SU-DHL-6 (cell line): ENCODE results near the gene NGLY1.

Source experiments
- H2AFZ ChIP-seq: fragments of 200-600 bp; sonication (generic); 2 replicates; pipeline ENCODE4 v1.6.1; 2014; ENCODE audit warnings: low read depth, mild to moderate bottlenecking, moderate library complexity, mixed read lengths, antibody characterized with exemption, low read length; ENCODE audit not compliant: severe bottlenecking
- H3F3A ChIP-seq: fragments of 200-600 bp; shearing (Covaris generic); 2 replicates; pipeline ENCODE4 v1.6.0; 2016; ENCODE audit warnings: antibody characterized with exemption, mild to moderate bottlenecking; ENCODE audit not compliant: insufficient read depth
- H3K27ac ChIP-seq: fragments of 200-600 bp; sonication (generic); 2 replicates; pipeline ENCODE4 v1.5.1; 2016; ENCODE audit warnings: low read depth, mild to moderate bottlenecking, low read length, moderate library complexity, mixed read lengths
- H3K27me3 ChIP-seq: fragments of 200-600 bp; sonication (generic), shearing (Covaris generic); 2 replicates; pipeline ENCODE4 v1.6.0; 2014; ENCODE audit warnings: mild to moderate bottlenecking, low read length
- H3K36me3 ChIP-seq: fragments of 200-600 bp; sonication (generic); 2 replicates; pipeline ENCODE4 v1.6.1; 2014; ENCODE audit warnings: mild to moderate bottlenecking, low read length, mixed read lengths
- H3K4me2 ChIP-seq: fragments of 300-600, 200-600 bp; shearing (Covaris generic), sonication (generic); 2 replicates; pipeline ENCODE4 v1.6.0; 2014; ENCODE audit warnings: low read length, low read depth, mild to moderate bottlenecking; ENCODE audit not compliant: poor library complexity, severe bottlenecking
- H3K4me3 ChIP-seq: fragments of 200-600 bp; sonication (generic); 2 replicates; pipeline ENCODE4 v1.5.1; 2014; ENCODE audit warnings: antibody characterized with exemption, low read length, mild to moderate bottlenecking, mixed read lengths; ENCODE audit not compliant: insufficient read depth, poor library complexity, severe bottlenecking
- H3K79me2 ChIP-seq: fragments of 200-600 bp; sonication (generic); 2 replicates; pipeline ENCODE4 v1.6.1; 2014; ENCODE audit warnings: mild to moderate bottlenecking, low read length, moderate library complexity; ENCODE audit not compliant: insufficient read depth
- H3K9ac ChIP-seq: fragments of 200-600 bp; sonication (generic); 2 replicates; pipeline ENCODE4 v1.7.0; 2014; ENCODE audit warnings: mild to moderate bottlenecking, low read length
- H3K9me2 ChIP-seq: fragments of 200-600 bp; sonication (generic); replicated peaks from 2 replicates; pipeline ENCODE4 v1.6.1; 2014; ENCODE audit warnings: low read length; ENCODE audit not compliant: insufficient read depth
- H3K9me3 ChIP-seq: fragments of 200-600 bp; sonication (generic); 2 replicates; pipeline ENCODE4 v1.6.1; 2014; ENCODE audit warnings: low read length, mixed read lengths; ENCODE audit not compliant: insufficient read depth
- H4K20me1 ChIP-seq: fragments of 200-600 bp; sonication (generic); 2 replicates; pipeline ENCODE4 v1.6.1; 2014; ENCODE audit warnings: low read depth, mild to moderate bottlenecking, antibody characterized with exemption, low read length, moderate library complexity, mixed read lengths
- EZH2phosphoT487 ChIP-seq: fragments of 200-600 bp; sonication (generic), shearing (Covaris generic); conservative IDR thresholded peaks from 2 replicates; pipeline ENCODE4 v1.6.1; 2018; ENCODE audit warnings: mild to moderate bottlenecking, antibody characterized with exemption, low read length, moderate library complexity, mixed read lengths
- TF ChIP-seq, protein P1 (sequence below): fragments of 200-600 bp; sonication (generic); IDR thresholded peaks from one replicate; pipeline ENCODE4 v1.5.1; 2017; ENCODE audit warnings: antibody characterized with exemption, mild to moderate bottlenecking, low read length, moderate library complexity; ENCODE audit not compliant: insufficient read depth, poor library complexity, severe bottlenecking

The NGLY1 gene

GRCh38 chr3:25782938-25783660 lies at the start of gene NGLY1:
NGLY1 (minus strand) TSS chr3:25783443; CDS start chr3:25783390, 53 bp downstream.
- H3K4me3 ChIP-seq = peak within 1 kb of the TSS; percentile 85
- TF ChIP-seq, protein P1, sequence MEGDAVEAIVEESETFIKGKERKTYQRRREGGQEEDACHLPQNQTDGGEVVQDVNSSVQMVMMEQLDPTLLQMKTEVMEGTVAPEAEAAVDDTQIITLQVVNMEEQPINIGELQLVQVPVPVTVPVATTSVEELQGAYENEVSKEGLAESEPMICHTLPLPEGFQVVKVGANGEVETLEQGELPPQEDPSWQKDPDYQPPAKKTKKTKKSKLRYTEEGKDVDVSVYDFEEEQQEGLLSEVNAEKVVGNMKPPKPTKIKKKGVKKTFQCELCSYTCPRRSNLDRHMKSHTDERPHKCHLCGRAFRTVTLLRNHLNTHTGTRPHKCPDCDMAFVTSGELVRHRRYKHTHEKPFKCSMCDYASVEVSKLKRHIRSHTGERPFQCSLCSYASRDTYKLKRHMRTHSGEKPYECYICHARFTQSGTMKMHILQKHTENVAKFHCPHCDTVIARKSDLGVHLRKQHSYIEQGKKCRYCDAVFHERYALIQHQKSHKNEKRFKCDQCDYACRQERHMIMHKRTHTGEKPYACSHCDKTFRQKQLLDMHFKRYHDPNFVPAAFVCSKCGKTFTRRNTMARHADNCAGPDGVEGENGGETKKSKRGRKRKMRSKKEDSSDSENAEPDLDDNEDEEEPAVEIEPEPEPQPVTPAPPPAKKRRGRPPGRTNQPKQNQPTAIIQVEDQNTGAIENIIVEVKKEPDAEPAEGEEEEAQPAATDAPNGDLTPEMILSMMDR = no peak
- no peak for TF ChIP-seq EZH2phosphoT487
- peak within 1 kb of the TSS; percentile 96 for H3K4me2 ChIP-seq
- peak within 1 kb of the TSS; percentile 91 for H3K27ac ChIP-seq
- peaks cover 38% of the 10 kb centered on the region for H3F3A ChIP-seq
- peaks cover 8% of the 10 kb centered on the region for H3K36me3 ChIP-seq
- no peaks in the 10 kb centered on the region for H3K27me3 ChIP-seq
- H2AFZ ChIP-seq = peak within 1 kb of the TSS; percentile 82
- peak within 1 kb of the TSS; percentile 87 for H3K9ac ChIP-seq
- H3K79me2 ChIP-seq = peaks cover 46% of the 10 kb centered on the region
- H4K20me1 ChIP-seq = peaks cover 10% of the 10 kb centered on the region; the same call in 1 of the 2 replicates
- H3K9me3 ChIP-seq = no peaks in the 10 kb centered on the region
- no peaks in the 10 kb centered on the region for H3K9me2 ChIP-seq

GRCh38 chr3:25831578-25831977 lies 48.3 kb upstream of the NGLY1 start:
- H3K79me2 ChIP-seq = no peaks in the 10 kb centered on the region
- H3K27me3 ChIP-seq = no peaks in the 10 kb centered on the region
- no peak overlapping the region for H3K9ac ChIP-seq
- H3K36me3 ChIP-seq = no peaks in the 10 kb centered on the region; the same call in 1 of the 2 replicates
- H2AFZ ChIP-seq = no peak overlapping the region
- H3K4me3 ChIP-seq = no peak overlapping the region
- H3K9me2 ChIP-seq = no peaks in the 10 kb centered on the region
- TF ChIP-seq, protein P1 = no peak
- TF ChIP-seq EZH2phosphoT487 = no peak
- no peak overlapping the region for H3K4me2 ChIP-seq
- H3K27ac ChIP-seq = no peak overlapping the region
- no peaks in the 10 kb centered on the region for H3K9me3 ChIP-seq
- H4K20me1 ChIP-seq = no peaks in the 10 kb centered on the region
- H3F3A ChIP-seq = no peaks in the 10 kb centered on the region

DNA sequence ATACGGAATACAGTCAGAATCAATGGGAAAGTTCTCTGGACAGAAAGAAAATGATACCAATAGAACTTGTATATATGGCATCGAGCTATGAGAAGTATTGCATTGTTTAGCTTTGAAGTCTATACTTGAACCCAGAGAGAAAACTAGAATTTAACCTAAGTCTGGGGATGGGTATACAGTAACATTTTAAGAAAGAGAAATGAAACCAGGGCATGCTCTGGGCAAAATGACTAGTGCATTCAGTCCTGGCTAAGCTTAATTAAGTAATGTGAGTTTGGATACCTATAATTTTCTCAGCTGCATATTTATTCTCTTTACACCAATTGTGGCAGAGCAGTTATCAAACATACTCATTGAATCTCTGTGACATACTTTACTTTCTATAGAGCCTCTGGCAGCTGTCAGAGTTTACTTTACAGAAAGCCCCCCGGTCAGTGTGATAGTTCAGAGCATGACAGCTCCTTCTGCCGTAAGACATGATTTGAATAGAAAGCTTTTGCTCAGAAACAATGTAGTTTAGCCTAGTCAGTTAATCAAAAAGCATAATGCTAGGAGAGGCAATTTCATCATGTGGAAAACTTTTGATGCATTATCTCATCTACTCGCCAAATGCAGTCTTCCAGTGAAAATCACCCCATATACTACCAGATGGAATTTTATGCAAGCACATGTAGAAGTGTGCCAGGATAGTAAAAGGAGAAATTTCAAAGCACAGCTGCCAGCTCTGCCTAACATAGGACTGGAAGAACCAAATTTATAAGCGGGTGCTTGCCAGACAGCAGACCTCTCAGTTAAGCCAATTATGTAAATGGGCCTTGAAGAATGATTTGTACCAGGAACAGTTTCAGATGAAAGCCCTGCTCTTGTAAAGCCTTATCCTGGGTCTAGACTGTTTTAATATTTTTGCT lies 47.4 kb upstream of the NGLY1 start:
- TF ChIP-seq, protein P1 = no peak
- TF ChIP-seq EZH2phosphoT487 = no peak
- Histone ChIP-seq H3K36me3 (no peaks in the 10 kb centered on the region; the same call in 1 of the 2 replicates), H3K9me2 (no peaks in the 10 kb centered on the region), H3K9me3 (no peaks in the 10 kb centered on the region), H3K79me2 (no peaks in the 10 kb centered on the region), H4K20me1 (no peaks in the 10 kb centered on the region), H3K4me2 (no peak overlapping the region), H3K27me3 (no peaks in the 10 kb centered on the region), H3K27ac (no peak overlapping the region), H3F3A (no peaks in the 10 kb centered on the region), H3K9ac (no peak overlapping the region), H3K4me3 (no peak overlapping the region), H2AFZ (no peak overlapping the region)
